SK-N-SH (cell line): ENCODE results near the gene PKD2L1. TPM values are rescaled to one million over a fixed set of nuclear protein-coding genes. Genes with fewer than 3 reads are reported as not detected.

Source experiments
- CHD2 ChIP-seq: fragments of 150-350 bp; IDR thresholded peaks from 2 replicates; pipeline ENCODE4 v1.6.1; 2018; ENCODE audit warnings: low read length; ENCODE audit not compliant: partially characterized antibody
- CTCF ChIP-seq: fragments of 200-600 bp; sonication (generic); IDR thresholded peaks from 2 replicates; pipeline ENCODE4 v1.6.1; 2017; ENCODE audit warnings: antibody characterized with exemption, mild to moderate bottlenecking, moderate library complexity
- ELF1 ChIP-seq: IDR thresholded peaks from 2 replicates; pipeline ENCODE4 v1.4.0; 2012
- EZH2phosphoT487 ChIP-seq: fragments of 200-600 bp; sonication (generic); IDR thresholded peaks from 2 replicates; pipeline ENCODE4 v1.6.1; 2017; ENCODE audit warnings: low read depth, mixed run types, mild to moderate bottlenecking, antibody characterized with exemption, moderate library complexity, borderline replicate concordance
- FOXJ3 ChIP-seq: sonication (generic); formaldehyde crosslinking; IDR thresholded peaks from 2 replicates; pipeline ENCODE4 v1.5.1; 2020; ENCODE audit warnings: mild to moderate bottlenecking, missing genetic modification reagents
- FOXM1 ChIP-seq: IDR thresholded peaks from 2 replicates; pipeline ENCODE4 v1.4.0; 2012; ENCODE audit warnings: low read depth, mild to moderate bottlenecking
- GABPA ChIP-seq: IDR thresholded peaks from 2 replicates; pipeline ENCODE4 v1.4.0; 2012; ENCODE audit warnings: low read depth, mild to moderate bottlenecking
- JUND ChIP-seq: IDR thresholded peaks from 2 replicates; pipeline ENCODE4 v1.4.0; 2012
- MAX ChIP-seq: IDR thresholded peaks from 2 replicates; pipeline ENCODE4 v1.4.0; 2012; ENCODE audit warnings: low read depth
- MXI1 ChIP-seq: IDR thresholded peaks from 2 replicates; pipeline ENCODE4 v1.6.1; 2012; ENCODE audit warnings: mild to moderate bottlenecking, low read depth, low read length, improper control_type of control experiment
- RAD21 ChIP-seq: IDR thresholded peaks from 2 replicates; pipeline ENCODE4 v1.6.1; 2012; ENCODE audit warnings: mild to moderate bottlenecking, low read length
- REST ChIP-seq: IDR thresholded peaks from 2 replicates; pipeline ENCODE4 v1.6.1; 2012; ENCODE audit warnings: mild to moderate bottlenecking, low read depth, low read length, moderate library complexity
- RFX5 ChIP-seq: IDR thresholded peaks from 2 replicates; pipeline ENCODE4 v1.6.1; 2012; ENCODE audit warnings: mild to moderate bottlenecking, improper control_type of control experiment, low read length
- TAF1 ChIP-seq: IDR thresholded peaks from 2 replicates; pipeline ENCODE4 v1.6.1; 2012; ENCODE audit warnings: low read depth, mild to moderate bottlenecking, low read length, moderate library complexity, borderline replicate concordance
- TCF12 ChIP-seq: IDR thresholded peaks from 2 replicates; pipeline ENCODE4 v1.4.0; 2012
- polyA plus RNA-seq, 3 experiments: library from polyadenylated mRNA; depleted of rRNA; stranded (reverse); fragments of >200 nt; gene quantifications; 2 replicates each; pipeline ENCODE4 v1.2.3, GENCODE V29; 2012

Gene PKD2L1
- polyA plus RNA-seq, 1 of the 3 experiments (the other 2 are of a cell fraction), result not detected

- TF ChIP-seq REST (no peak), FOXM1 (no peak), TCF12 (no peak), EZH2phosphoT487 (no peak), TAF1 (no peak), FOXJ3 (CRISPR knock-in tag) (no peak), GABPA (no peak), RFX5 (no peak), MAX (peak; percentile 81), CTCF (no peak), ELF1 (no peak), MXI1 (peak; percentile 96), CHD2 (peak; percentile 41), JUND (no peak), RAD21 (no peak)
- TF ChIP-seq, all 33 proteins: peak for 3
Observed at GRCh38 chr10:100347568-100348195, 17.7 kb upstream of the PKD2L1 start (continued).
